Heart left ventricle (tissue), 16 donors: ENCODE measurements around the gene FSTL4. TPM values are rescaled to one million over a fixed set of nuclear protein-coding genes. Genes with fewer than 3 reads are reported as not detected.

Experiments
- ATAC-seq, 4 donors: fragments of 200-7000 bp; cut with Tn5 transposase; one replicate each; pipeline ENCODE4 v1.9.1; 2020 to 2022; ENCODE audit warnings: moderate library complexity in 4 of 4, mild to moderate bottlenecking in 3 of 4, moderate number of reproducible peaks in 1 of 4
- DNase-seq, 5 donors: peaks; one replicate each; pipeline ENCODE4 v3.0.0-alpha.2; 2020
- H3K27ac ChIP-seq, 12 donors: fragments of 200-600 bp; sonication (generic) in 4 of 12; one replicate each; pipeline versions ENCODE4 v1.5.0 to v1.8.0; 2016 to 2022; ENCODE audit warnings: mild to moderate bottlenecking in 2 of 12
- H3K27me3 ChIP-seq, 9 donors: fragments of 200-600 bp; sonication (generic) in 2 of 9; one replicate each; pipeline versions ENCODE4 v1.5.1 to v1.8.0; 2016 to 2022; ENCODE audit warnings: mild to moderate bottlenecking in 3 of 9
- H3K36me3 ChIP-seq, 9 donors: fragments of 200-600 bp; sonication (generic) in 2 of 9; one replicate each; pipeline versions ENCODE4 v1.5.0 to v1.8.0; 2018 to 2022; ENCODE audit warnings: mild to moderate bottlenecking in 2 of 9
- H3K4me1 ChIP-seq, 12 donors: fragments of 200-600 bp; sonication (generic) in 4 of 12; one replicate each; pipeline versions ENCODE4 v1.5.0 to v1.8.0; 2016 to 2022; ENCODE audit warnings: mild to moderate bottlenecking in 3 of 12
- H3K4me3 ChIP-seq, 12 donors: fragments of 200-600 bp; sonication (generic) in 4 of 12; one replicate each; pipeline versions ENCODE4 v1.5.0 to v1.8.0; 2017 to 2022; ENCODE audit warnings: mild to moderate bottlenecking in 9 of 12, moderate library complexity in 4 of 12
- H3K9me3 ChIP-seq, 12 donors: fragments of 200-600 bp; sonication (generic) in 4 of 12; one replicate each; pipeline versions ENCODE4 v1.5.0 to v1.8.0; 2016 to 2022; ENCODE audit warnings: mild to moderate bottlenecking in 1 of 12
- CTCF ChIP-seq, 12 donors: fragments of 200-600 bp; sonication (generic) in 4 of 12; IDR thresholded peaks; one replicate each; pipeline versions ENCODE4 v1.5.0 to v1.8.0; 2018 to 2022; ENCODE audit warnings: antibody characterized with exemption in 12 of 12, mild to moderate bottlenecking in 5 of 12
- POLR2A ChIP-seq, 2 donors: fragments of 450-650 bp; IDR thresholded peaks; one replicate each; pipeline ENCODE4 v1.6.1; 2017; ENCODE audit warnings: antibody characterized with exemption in 2 of 2, mild to moderate bottlenecking in 2 of 2, moderate library complexity in 2 of 2
- WGBS, 4 donors: extraction: QIAGEN DNeasy Blood & Tissue Kit in 2 of 4; methylation state at CpG; one replicate each; pipeline versions ENCODE4 v1.1.5 to v1.1.7; 2013 to 2018; 5-methylcytosine and 5-hydroxymethylcytosine counted together
- intact Hi-C, 10 donors: fragments of 100-400 bp; cut with DNase I; formaldehyde crosslinking; loops; one replicate each; pipeline versions ENCODE4 v1.11.1 to v1.14.2; 2022
- polyA plus RNA-seq, 2 donors: library from polyadenylated mRNA; stranded (reverse); fragments of 200-250 nt; gene quantifications; one replicate each; pipeline ENCODE4 v1.2.3, GENCODE V29; 2013
- total RNA-seq, 9 donors: library from RNA; depleted of rRNA in 2 of 9; stranded (reverse); fragments of >200 nt in 2 of 9; fragmentation: NEBNext Ultra II Directional in 3 of 9; extraction: Animal tissue kit (Norgen Biotek cat#: 25700) in 3 of 9; gene quantifications; one replicate each; pipeline versions ENCODE4 v1.1.0 to v1.2.4, GENCODE V29; 2016 to 2023
- donor health status: ischemic (EF 13 %, LVEDD 7.1; RV severe dilation, severe dysfunction).
- donor health status: healthy with polysubstance abuse.
- donor health status: DM: no; HTN: yes; CAD: no.
- donor health status: DM: no; HTN: no; CAD: no.
- donor health status: ischemic (EF 25% LVEDD 6.9; RV normal size, moderate dysfunction).
- donor health status: ischemic (EF 25% LVEDD 5.7; RV mildly dilated, moderate dysfunction).
- donor health status: healthy.
- donor health status: DM: yes; HTN: yes; CAD: no.
- donor health status: ischemic (EF 35%, LVEDD 5.7; RV mildly dilated, moderate dysfunction).
- donor health status: nonischemic (EF 11% LVEDD 7.7; RV severe dilation, severe dysfunction).
- donor health status: DM: yes; HTN: yes; CAD: no.
- donor health status: PGD.
- donor health status: ischemic (EF 29% LVEDD 5.4; RV normal size, mild dysfunction).
- donor health status: nonischemic (EF 23%, LVEDD 6.1; RV moderate dilation, normal function).

The FSTL4 gene
- total and polyA plus RNA-seq, 11 donors = 0.01 to 0.39 (median 0.17) TPM; not detected in 6

GRCh38 chr5:133383580-133383939, 228.8 kb downstream of the FSTL4 start:
- DNase-seq = peak in 1 of 5 donors; percentile 22
- H3K36me3 ChIP-seq = no peaks in the 10 kb centered on the region
- TF ChIP-seq POLR2A (IDR thresholded peaks at IDR 0.05) = no peak
- TF ChIP-seq CTCF (IDR thresholded peaks at IDR 0.05) = no peak
- 31 to 47% (median 41%) methylated on average over 9 of the region's 9 CpGs for WGBS, 4 donors
- H3K27me3 ChIP-seq = peaks cover 0 to 36% (median 0%) of the 10 kb centered on the region in 9 donors
- ATAC-seq = no peak
- intact Hi-C loops = no loop called here
- peaks cover 0 to 1% (median 0%) of the 10 kb centered on the region in 12 donors for H3K9me3 ChIP-seq
- no peak overlapping the region for H3K27ac ChIP-seq
- no peaks in the 10 kb centered on the region for H3K4me1 ChIP-seq
- H3K4me3 ChIP-seq = no peak overlapping the region

- TF ChIP-seq POLR2A (IDR thresholded peaks at IDR 0.05) (no peak), CTCF (IDR thresholded peaks at IDR 0.05) (no peak)
- Histone ChIP-seq H3K4me1 (no peaks in the 10 kb centered on the region), H3K36me3 (no peaks in the 10 kb centered on the region), H3K27me3 (peaks cover 0 to 36% (median 0%) of the 10 kb centered on the region in 9 donors), H3K27ac (no peak overlapping the region), H3K9me3 (peaks cover 0 to 8% (median under 1%) of the 10 kb centered on the region in 12 donors), H3K4me3 (no peak overlapping the region)
- DNase-seq = peak in 1 of 5 donors; percentile 20
- ATAC-seq = no peak
- intact Hi-C loops = no loop called here
- 69 to 76% (median 72%) methylated on average over 8 of the region's 8 CpGs for WGBS, 4 donors
These were observed 229.4 kb downstream of the FSTL4 start for GRCh38 chr5:133382661-133383579.

DNA sequence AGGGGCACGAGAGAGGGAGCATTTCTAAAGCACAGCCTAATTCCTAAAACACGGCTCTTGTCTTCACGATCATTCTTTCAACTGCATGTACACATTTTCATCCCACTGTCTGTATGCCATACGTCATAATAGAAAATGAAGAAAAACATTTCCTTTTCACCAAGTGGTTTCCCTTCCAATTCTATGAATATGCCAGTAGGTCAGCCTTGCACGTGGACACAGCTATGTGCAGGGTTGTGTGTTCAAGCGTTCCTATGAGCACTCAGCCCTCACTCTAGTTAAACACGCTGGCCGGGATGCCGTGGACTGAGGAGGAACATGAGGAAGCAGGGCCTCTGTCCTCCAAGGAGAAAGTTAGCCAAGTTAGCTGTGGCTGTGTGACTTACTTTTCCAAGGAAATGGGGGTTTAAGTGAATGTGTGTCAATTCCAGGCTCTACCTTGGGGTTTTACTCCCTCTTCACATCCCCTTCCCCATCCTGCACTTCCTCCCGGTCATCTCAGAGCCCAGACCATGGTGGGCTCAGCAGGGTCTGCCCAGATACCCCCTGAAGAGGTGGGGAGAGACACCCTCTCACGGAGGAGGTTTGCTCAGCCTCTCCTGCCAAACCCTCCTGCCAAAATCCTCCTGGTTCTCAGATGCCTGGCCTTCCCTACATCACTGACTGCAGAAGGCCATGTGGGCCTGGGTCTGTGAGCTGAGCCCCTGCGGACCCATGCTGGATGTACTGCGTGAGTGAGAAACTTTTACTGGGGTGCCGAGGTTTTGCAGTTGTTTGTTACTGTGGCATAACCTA, 230.6 kb downstream of the FSTL4 start:
- H3K27ac ChIP-seq = no peak overlapping the region
- intact Hi-C loops = no loop called here
- DNase-seq (peak in 1 of 5 donors; percentile 23), ATAC-seq (no peak)
- peaks cover 0 to 19% (median 7%) of the 10 kb centered on the region in 12 donors for H3K9me3 ChIP-seq
- 78 to 83% (median 81%) methylated on average over 14 of the region's 14 CpGs for WGBS, 4 donors
- peaks cover 0 to 29% (median 0%) of the 10 kb centered on the region in 9 donors for H3K27me3 ChIP-seq
- no peak overlapping the region for H3K4me3 ChIP-seq
- H3K36me3 ChIP-seq = no peaks in the 10 kb centered on the region
- TF ChIP-seq POLR2A (IDR thresholded peaks at IDR 0.05) (no peak), CTCF (IDR thresholded peaks at IDR 0.05) (no peak)
- H3K4me1 ChIP-seq = no peaks in the 10 kb centered on the region

DNA sequence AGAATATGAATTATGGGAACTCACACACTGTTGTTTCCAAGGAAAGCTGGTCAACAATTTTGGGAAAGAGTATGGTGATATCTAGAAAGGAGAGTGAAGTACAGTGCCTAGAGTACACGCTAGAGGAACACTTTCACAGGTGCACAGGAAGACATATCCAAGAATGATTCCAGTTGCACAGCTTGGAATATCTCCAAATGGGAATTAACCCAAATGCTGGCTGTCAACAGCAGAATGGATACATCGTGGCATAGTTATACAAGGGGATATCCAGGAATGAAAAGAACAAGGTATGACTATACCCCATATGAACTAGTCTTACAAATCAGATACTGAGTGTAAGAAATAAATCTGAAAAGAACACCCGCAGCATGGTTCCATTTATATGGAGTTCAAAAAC, 231.3 kb downstream of the FSTL4 start:
- Histone ChIP-seq H3K4me3 (no peak overlapping the region), H3K27me3 (peaks cover 0 to 25% (median 0%) of the 10 kb centered on the region in 9 donors), H3K4me1 (no peaks in the 10 kb centered on the region), H3K9me3 (peaks cover 0 to 22% (median 7%) of the 10 kb centered on the region in 12 donors), H3K36me3 (no peaks in the 10 kb centered on the region), H3K27ac (no peak overlapping the region)
- ATAC-seq (no peak), DNase-seq (no peak)
- WGBS, 4 donors = 51 to 71% (median 63%) methylated on average over 3 of the region's 3 CpGs
- no peak for TF ChIP-seq POLR2A (IDR thresholded peaks at IDR 0.05)
- no peak for TF ChIP-seq CTCF (IDR thresholded peaks at IDR 0.05)
- intact Hi-C loops = no loop called here
